GM18499 (cell line): ENCODE results near the gene BAIAP2L2.

ENCODE experiments used
- ATAC-seq: cut with Tn5 transposase; IDR thresholded peaks from one replicate; pipeline ENCODE4 v1.9.1; 2021; ENCODE audit warnings: moderate number of reproducible peaks; ENCODE audit not compliant: insufficient read depth, unreplicated experiment

BAIAP2L2 gene

GRCh38 chr22:38071421-38072321 is 38.8 kb downstream of the BAIAP2L2 start:
- no peak for ATAC-seq

- ATAC-seq, result no peak
Observed at GRCh38 chr22:38070250-38070921, 40.1 kb downstream of the BAIAP2L2 start.

GRCh38 chr22:38069372-38070249 is 40.9 kb downstream of the BAIAP2L2 start:
- ATAC-seq, result no peak

DNA sequence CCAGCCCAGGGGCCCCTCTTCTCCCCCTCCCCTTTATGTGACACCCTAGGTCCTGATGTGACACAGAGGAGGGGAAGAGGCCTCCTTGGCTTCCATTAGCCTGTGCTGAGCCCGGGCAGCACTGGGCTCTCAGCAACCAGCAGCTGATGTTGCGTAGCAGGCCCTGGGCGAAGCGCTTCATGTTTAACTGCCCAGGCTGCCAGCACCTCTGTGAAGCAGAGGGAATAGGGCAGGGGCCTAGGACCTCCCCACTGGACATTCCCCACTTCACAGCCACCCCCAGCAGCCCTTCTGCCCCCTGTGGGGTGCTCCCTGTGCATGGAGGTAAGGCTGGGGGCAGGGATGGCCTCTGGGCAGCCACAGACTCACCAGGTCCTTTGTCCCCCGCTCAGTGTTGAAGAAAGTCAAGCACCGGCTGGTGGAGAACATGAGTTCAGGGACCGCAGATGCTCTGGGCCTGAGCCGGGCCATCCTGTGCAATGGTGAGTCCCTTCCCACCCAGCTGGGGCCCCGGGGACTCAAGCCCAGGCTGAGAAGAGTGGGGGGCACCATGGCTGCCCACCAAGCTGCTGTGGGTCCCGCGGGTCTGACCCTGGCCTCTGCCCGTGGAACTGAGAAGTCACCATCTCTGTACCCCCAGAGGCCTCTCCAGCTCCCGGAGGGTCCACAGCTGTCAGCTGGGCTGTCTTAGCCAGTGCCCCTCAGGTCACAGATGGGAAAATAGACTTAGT is 41.7 kb downstream of the BAIAP2L2 start:
- no peak for ATAC-seq

DNA sequence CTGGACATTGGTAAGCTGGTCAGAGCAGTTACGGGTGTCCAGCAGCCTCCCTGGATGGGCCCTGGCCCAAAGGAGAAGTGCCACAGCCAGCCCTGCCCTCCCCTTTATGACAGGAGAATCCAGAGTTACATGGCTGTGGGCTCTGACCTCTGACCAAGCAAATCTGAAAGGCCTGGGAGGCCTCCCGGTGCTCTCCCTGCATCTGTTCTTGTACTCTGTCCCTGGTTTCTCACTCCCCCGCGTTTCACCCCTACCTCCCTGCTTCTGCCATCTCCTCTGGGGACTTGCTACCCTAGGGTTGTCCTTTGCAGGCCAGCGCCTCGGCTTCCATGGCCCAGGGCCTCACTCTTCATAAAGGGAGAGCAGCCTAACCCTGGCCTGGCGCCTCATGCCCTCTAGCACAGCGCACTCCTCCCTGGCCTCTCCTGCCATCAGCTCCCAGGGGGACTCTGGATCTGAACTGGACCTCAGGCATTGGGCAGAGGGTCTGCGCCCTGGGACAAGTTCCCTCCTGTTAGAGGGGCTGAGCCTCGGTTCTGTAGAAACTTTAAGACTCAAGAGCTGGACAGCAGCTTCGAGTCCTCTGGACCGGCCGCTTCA is 42.6 kb downstream of the BAIAP2L2 start:
- no peak for ATAC-seq

DNA sequence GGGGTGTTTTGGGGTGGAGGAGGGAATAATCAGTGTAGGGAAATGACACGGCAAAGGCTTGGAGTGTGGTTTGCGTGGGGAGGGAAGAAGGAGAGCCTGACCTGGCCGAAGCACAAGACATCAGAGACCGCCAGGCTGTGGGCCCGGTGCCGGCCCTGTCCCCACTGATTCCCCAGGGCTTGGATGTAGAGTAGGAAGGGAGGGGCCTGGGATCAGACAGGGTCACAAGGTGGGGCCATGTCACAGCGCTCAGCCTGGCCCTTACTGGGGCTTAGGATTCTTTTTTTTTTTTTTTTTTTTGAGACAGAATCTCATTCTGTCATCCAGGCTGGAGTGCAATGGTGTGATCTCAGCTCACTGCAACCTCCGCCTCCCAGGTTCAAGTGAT is 43.5 kb downstream of the BAIAP2L2 start:
- ATAC-seq, result no peak

- ATAC-seq, result no peak
Observed at GRCh38 chr22:38066381-38067027, 44.0 kb downstream of the BAIAP2L2 start.

DNA sequence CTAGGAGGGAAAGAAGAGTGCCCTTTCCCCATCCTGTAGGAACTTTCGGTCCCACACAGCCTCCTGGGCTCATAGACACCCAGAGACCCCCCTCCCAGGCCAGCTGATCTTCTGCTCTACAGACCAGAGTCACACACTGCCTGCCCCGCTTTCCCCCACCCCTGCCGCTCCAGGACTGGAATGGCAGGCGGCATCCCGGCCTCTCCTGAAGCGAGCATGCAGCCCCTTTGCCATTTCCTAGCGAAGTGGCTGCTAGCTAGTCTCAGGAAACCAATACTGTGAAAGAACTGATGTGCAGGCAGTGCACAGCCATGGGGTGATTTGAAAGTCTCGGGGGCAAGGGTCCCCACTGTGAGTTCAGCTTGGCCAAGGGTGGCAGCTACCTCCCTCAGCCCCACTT is 44.9 kb downstream of the BAIAP2L2 start:
- ATAC-seq, result no peak

DNA sequence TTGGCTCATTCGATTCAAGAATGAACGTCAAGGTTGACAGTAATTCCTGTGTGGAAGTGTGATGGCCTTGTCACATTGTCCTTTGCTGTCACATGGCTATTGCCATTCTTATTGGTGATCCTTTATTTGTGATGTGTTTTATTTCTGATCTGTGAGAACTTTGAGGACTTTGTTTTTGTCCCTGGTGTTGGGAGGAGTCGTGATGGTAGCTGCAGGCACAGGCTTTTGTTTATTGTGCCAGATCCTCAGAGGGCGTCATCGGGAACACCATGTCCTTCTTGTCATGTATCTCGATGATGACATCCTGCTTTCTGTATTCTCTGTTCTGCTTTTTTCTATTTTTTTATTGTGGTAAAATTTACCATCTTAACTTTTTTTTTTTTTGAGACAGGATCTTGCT is 47.7 kb downstream of the BAIAP2L2 start:
- ATAC-seq, result no peak

DNA sequence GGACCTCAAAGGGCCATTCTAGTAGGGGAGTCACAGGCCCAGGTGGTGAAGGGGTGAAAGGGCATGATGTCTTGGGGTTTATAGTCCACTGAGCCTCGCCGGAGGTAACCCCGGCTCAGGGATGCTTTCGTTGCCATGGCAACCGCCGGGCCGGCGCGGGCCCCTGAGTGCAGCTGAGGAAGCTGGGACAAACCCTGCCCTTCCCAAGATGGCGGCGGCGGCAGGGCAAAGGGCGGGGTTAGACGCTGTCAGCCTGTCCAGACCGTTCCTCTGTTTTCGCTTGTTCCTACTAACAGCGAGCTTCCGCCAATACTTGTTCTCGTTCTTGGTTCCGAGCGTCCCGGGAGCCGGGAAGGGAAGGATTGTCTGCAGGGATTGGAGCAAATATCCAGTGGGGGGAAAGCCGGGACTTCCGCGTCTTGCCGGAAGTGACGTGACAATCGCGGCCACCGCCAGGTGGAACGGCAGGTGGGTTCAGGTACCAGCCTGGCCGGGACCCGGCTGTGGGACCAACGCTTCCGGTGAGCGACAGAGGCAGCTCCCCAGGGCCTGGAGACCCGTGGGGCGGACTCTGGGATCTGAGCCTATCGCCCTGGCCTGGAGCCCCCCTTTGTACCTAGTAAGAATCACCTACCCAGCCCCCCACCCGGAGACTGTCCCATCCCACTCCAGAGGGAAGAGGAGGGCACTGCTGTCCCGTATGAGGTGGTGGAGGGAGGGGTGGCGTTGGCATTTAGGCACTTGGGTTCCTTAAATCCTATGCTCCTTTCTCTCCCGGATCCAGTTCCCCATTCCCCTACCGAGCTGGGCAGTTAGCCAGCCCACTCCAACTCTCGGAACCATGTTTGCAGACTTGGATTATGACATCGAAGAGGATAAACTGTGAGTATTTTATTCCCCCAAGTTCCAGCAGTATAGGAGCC is 53.3 kb downstream of the BAIAP2L2 start, which contains the start of gene PICK1:
PICK1 (plus strand) TSS at position 436 of the 923 bp plus-strand sequence; CDS start at position 842, 406 bp downstream.
- no peak for ATAC-seq

GRCh38 chr22:38051900-38052862 is 58.3 kb downstream of the BAIAP2L2 start:
- ATAC-seq, result no peak

DNA sequence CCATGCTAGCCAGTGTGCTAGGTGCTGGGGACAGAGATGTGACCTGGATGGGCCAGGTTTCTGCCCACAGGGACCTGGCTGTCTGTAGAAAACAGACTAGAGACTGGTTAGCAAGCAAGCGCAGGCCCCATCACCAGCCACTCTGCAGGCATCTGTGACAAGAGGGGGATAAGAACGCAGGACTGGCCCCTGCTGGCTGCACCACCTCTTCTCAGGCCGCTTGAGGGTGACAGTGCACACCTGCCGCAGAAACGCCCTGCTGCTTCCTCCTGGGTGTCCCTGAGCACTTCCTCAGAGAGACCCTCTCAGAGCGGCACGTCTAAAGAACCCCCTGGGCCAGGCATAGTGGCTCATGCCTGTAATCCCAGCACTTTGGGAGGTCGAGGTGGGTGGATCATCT is 59.2 kb downstream of the BAIAP2L2 start:
- no peak for ATAC-seq

- no peak for ATAC-seq
Observed at GRCh38 chr22:38050720-38051119, 59.8 kb downstream of the BAIAP2L2 start.

- no peak for ATAC-seq
Observed at GRCh38 chr22:38049812-38050619, 60.5 kb downstream of the BAIAP2L2 start.

- ATAC-seq, result no peak
Observed at GRCh38 chr22:38046070-38046748, 64.3 kb downstream of the BAIAP2L2 start.
